ENCODE data around the gene GPATCH1. TPM values are rescaled to one million over a fixed set of nuclear protein-coding genes. Genes with fewer than 3 reads are reported as not detected.

The GPATCH1 gene
- total and polyA plus RNA-seq, 2 of the 13 experiments (the other 11 are each of a cell fraction or from before 2014, with no cell fraction given) = 6.8 to 6.9 TPM

GRCh38 chr19:33080761-33081681 is at the start of gene GPATCH1 (continued):
- TF ChIP-seq, protein P1, sequence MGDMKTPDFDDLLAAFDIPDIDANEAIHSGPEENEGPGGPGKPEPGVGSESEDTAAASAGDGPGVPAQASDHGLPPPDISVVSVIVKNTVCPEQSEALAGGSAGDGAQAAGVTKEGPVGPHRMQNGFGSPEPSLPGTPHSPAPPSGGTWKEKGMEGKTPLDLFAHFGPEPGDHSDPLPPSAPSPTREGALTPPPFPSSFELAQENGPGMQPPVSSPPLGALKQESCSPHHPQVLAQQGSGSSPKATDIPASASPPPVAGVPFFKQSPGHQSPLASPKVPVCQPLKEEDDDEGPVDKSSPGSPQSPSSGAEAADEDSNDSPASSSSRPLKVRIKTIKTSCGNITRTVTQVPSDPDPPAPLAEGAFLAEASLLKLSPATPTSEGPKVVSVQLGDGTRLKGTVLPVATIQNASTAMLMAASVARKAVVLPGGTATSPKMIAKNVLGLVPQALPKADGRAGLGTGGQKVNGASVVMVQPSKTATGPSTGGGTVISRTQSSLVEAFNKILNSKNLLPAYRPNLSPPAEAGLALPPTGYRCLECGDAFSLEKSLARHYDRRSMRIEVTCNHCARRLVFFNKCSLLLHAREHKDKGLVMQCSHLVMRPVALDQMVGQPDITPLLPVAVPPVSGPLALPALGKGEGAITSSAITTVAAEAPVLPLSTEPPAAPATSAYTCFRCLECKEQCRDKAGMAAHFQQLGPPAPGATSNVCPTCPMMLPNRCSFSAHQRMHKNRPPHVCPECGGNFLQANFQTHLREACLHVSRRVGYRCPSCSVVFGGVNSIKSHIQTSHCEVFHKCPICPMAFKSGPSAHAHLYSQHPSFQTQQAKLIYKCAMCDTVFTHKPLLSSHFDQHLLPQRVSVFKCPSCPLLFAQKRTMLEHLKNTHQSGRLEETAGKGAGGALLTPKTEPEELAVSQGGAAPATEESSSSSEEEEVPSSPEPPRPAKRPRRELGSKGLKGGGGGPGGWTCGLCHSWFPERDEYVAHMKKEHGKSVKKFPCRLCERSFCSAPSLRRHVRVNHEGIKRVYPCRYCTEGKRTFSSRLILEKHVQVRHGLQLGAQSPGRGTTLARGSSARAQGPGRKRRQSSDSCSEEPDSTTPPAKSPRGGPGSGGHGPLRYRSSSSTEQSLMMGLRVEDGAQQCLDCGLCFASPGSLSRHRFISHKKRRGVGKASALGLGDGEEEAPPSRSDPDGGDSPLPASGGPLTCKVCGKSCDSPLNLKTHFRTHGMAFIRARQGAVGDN (CRISPR knock-in tag; IDR thresholded peaks at IDR 0.05) = peak; percentile 94
- TF ChIP-seq ZFP41 (CRISPR knock-in tag; IDR thresholded peaks at IDR 0.05; ENCODE audit: borderline replicate concordance) (no peak), SKI (IDR thresholded peaks at IDR 0.05; ENCODE audit: partially characterized antibody) (no peak), KLF9 (CRISPR knock-in tag; IDR thresholded peaks at IDR 0.05; ENCODE audit: low read depth) (no peak), ZNF598 (CRISPR knock-in tag; IDR thresholded peaks at IDR 0.05; ENCODE audit: borderline replicate concordance) (peak; percentile 82; the same call in 1 of the 2 replicates), ZNF605 (CRISPR knock-in tag; IDR thresholded peaks at IDR 0.05) (no peak; the same call in 1 of the 2 replicates), ZNF121 (CRISPR knock-in tag; IDR thresholded peaks at IDR 0.05) (no peak; the same call in 1 of the 2 replicates), ZBTB39 (CRISPR knock-in tag; IDR thresholded peaks at IDR 0.05) (no peak), NR2F6 (IDR thresholded peaks at IDR 0.05) (no peak; the same call in 1 of the 2 replicates), NR2F6 (CRISPR knock-in tag; IDR thresholded peaks at IDR 0.05) (peak; percentile 47; the same call in 1 of the 2 replicates), STAT5B (CRISPR knock-in tag; IDR thresholded peaks at IDR 0.05) (no peak), KLF6 (CRISPR knock-in tag; IDR thresholded peaks at IDR 0.05) (no peak), SMAD9 (CRISPR knock-in tag; IDR thresholded peaks at IDR 0.05) (no peak; the same call in 1 of the 2 replicates), DMAP1 (CRISPR knock-in tag; IDR thresholded peaks at IDR 0.05) (peak; percentile 75), CBFB (CRISPR knock-in tag; IDR thresholded peaks at IDR 0.05) (peak; percentile 77; the same call in 1 of the 2 replicates), FOXO1 (CRISPR knock-in tag; IDR thresholded peaks at IDR 0.05) (peak; percentile 43; the same call in 1 of the 2 replicates), ZNF333 (CRISPR knock-in tag; IDR thresholded peaks at IDR 0.05; ENCODE audit: borderline replicate concordance) (peak; percentile 37; the same call in 1 of the 2 replicates), ZNF773 (CRISPR knock-in tag; IDR thresholded peaks at IDR 0.05; ENCODE audit: borderline replicate concordance) (no peak)
- TF ChIP-seq, protein P2, sequence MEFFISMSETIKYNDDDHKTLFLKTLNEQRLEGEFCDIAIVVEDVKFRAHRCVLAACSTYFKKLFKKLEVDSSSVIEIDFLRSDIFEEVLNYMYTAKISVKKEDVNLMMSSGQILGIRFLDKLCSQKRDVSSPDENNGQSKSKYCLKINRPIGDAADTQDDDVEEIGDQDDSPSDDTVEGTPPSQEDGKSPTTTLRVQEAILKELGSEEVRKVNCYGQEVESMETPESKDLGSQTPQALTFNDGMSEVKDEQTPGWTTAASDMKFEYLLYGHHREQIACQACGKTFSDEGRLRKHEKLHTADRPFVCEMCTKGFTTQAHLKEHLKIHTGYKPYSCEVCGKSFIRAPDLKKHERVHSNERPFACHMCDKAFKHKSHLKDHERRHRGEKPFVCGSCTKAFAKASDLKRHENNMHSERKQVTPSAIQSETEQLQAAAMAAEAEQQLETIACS (CRISPR knock-in tag; IDR thresholded peaks at IDR 0.05) = no peak
- TF ChIP-seq, protein P3, sequence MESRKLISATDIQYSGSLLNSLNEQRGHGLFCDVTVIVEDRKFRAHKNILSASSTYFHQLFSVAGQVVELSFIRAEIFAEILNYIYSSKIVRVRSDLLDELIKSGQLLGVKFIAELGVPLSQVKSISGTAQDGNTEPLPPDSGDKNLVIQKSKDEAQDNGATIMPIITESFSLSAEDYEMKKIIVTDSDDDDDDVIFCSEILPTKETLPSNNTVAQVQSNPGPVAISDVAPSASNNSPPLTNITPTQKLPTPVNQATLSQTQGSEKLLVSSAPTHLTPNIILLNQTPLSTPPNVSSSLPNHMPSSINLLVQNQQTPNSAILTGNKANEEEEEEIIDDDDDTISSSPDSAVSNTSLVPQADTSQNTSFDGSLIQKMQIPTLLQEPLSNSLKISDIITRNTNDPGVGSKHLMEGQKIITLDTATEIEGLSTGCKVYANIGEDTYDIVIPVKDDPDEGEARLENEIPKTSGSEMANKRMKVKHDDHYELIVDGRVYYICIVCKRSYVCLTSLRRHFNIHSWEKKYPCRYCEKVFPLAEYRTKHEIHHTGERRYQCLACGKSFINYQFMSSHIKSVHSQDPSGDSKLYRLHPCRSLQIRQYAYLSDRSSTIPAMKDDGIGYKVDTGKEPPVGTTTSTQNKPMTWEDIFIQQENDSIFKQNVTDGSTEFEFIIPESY (CRISPR knock-in tag; IDR thresholded peaks at IDR 0.05) = peak; percentile 55; the same call in 1 of the 2 replicates
